ENCODE results near the gene FUT8.
"Not testable (repeated sequence)": the region's sequence is repeated elsewhere in the genome, so short reads cannot be mapped to it uniquely, and the experiment has no call there.

Gene FUT8

GRCh38 chr14:65627315-65627714 is 214.8 kb downstream of the FUT8 start:
- DNase-seq = no peak

- DNase-seq = no peak
Observed at GRCh38 chr14:65628664-65629063, 216.1 kb downstream of the FUT8 start.

GRCh38 chr14:65631040-65631439 is 218.5 kb downstream of the FUT8 start:
- peak; percentile 67 for DNase-seq

GRCh38 chr14:65632487-65632886 is 220.0 kb downstream of the FUT8 start:
- no peak for DNase-seq

GRCh38 chr14:65633666-65634065 is 221.1 kb downstream of the FUT8 start:
- DNase-seq = not testable (repeated sequence)

- no peak for DNase-seq
Observed at GRCh38 chr14:65637780-65638179, 225.2 kb downstream of the FUT8 start.

- no peak for DNase-seq
Observed at GRCh38 chr14:65639216-65639615, 226.7 kb downstream of the FUT8 start.

GRCh38 chr14:65650826-65651225 is 238.3 kb downstream of the FUT8 start:
- DNase-seq = no peak

GRCh38 chr14:65656554-65656953 is 244.0 kb downstream of the FUT8 start:
- DNase-seq = no peak

GRCh38 chr14:65658202-65658601 is 245.7 kb downstream of the FUT8 start:
- no peak for DNase-seq

GRCh38 chr14:65661865-65662264 is 249.3 kb downstream of the FUT8 start:
- DNase-seq = peak; percentile 56

GRCh38 chr14:65664436-65664835 is 251.9 kb downstream of the FUT8 start:
- no peak for DNase-seq

GRCh38 chr14:65676361-65677014 is 264.0 kb downstream of the FUT8 start:
- no peak for DNase-seq

- no peak for DNase-seq
Observed at GRCh38 chr14:65685572-65685971, 273.0 kb downstream of the FUT8 start.

GRCh38 chr14:65686761-65687160 is 274.2 kb downstream of the FUT8 start:
- no peak for DNase-seq

GRCh38 chr14:65689070-65689469 is 276.5 kb downstream of the FUT8 start:
- DNase-seq = no peak

GRCh38 chr14:65692566-65692965 is 280.0 kb downstream of the FUT8 start:
- DNase-seq = not testable (repeated sequence)

GRCh38 chr14:65696801-65697200 is 284.3 kb downstream of the FUT8 start:
- DNase-seq = no peak

- peak; percentile 88 for DNase-seq
Observed at GRCh38 chr14:65703521-65703920, 291.0 kb downstream of the FUT8 start.

GRCh38 chr14:65703996-65704395 is 291.5 kb downstream of the FUT8 start:
- DNase-seq = peak; percentile 88

GRCh38 chr14:65704437-65704836 is 291.9 kb downstream of the FUT8 start:
- no peak for DNase-seq

- DNase-seq = no peak
Observed at GRCh38 chr14:65704850-65705249, 292.3 kb downstream of the FUT8 start.

- no peak for DNase-seq
Observed at GRCh38 chr14:65709576-65709975, 297.0 kb downstream of the FUT8 start.

GRCh38 chr14:65716813-65717212 is 304.3 kb downstream of the FUT8 start:
- not testable (repeated sequence) for DNase-seq

- not testable (repeated sequence) for DNase-seq
Observed at GRCh38 chr14:65717384-65717915, 304.9 kb downstream of the FUT8 start.
